Peyer's patch (tissue), 4 donors: Measurements from ENCODE around the gene VSTM4. TPM values are rescaled to one million over a fixed set of nuclear protein-coding genes. Genes with fewer than 3 reads are reported as not detected.

ENCODE experiments used
- DNase-seq, 3 donors: peaks; one replicate each; pipeline ENCODE4 v3.0.0-alpha.2; 2017 to 2019
- H3K27ac ChIP-seq, 4 donors: fragments of 200-600 bp; sonication (generic); one replicate each; pipeline ENCODE4 v1.5.1; 2016 to 2019
- H3K27me3 ChIP-seq, 2 donors: fragments of 200-600 bp; sonication (generic); one replicate each; pipeline ENCODE4 v1.5.1; 2019
- H3K36me3 ChIP-seq, 3 donors: fragments of 200-600 bp; sonication (generic); one replicate each; pipeline ENCODE4 v1.5.1; 2016 to 2019
- H3K4me1 ChIP-seq, 4 donors: fragments of 200-600 bp; sonication (generic); one replicate each; pipeline ENCODE4 v1.5.1; 2016 to 2019
- H3K4me3 ChIP-seq, 4 donors: fragments of 200-600 bp; sonication (generic); 1 replicate in 3 of 4; 2 replicates in 1 of 4; pipeline ENCODE4 v1.5.1; 2016 to 2019; ENCODE audit warnings: mild to moderate bottlenecking in 1 of 4
- H3K9me3 ChIP-seq, 4 donors: fragments of 200-600 bp; sonication (generic); one replicate each; pipeline ENCODE4 v1.5.1; 2016 to 2019; ENCODE audit warnings: mild to moderate bottlenecking in 1 of 4
- POLR2A ChIP-seq, 2 donors: fragments of 450-650 bp; IDR thresholded peaks; one replicate each; pipeline ENCODE4 v1.5.1; 2017; ENCODE audit warnings: antibody characterized with exemption in 2 of 2, mild to moderate bottlenecking in 2 of 2, moderate library complexity in 2 of 2
- total RNA-seq, 4 donors: library from RNA; depleted of rRNA; stranded (reverse); fragments of >200 nt; gene quantifications; one replicate each; pipeline ENCODE4 v1.1.0, GENCODE V29; 2016
- TF ChIP-seq, protein P1 (sequence below), 6 experiments: fragments of 450-650 bp in 4 of 6; fragments of 200-600 bp in 2 of 6; sonication (generic) in 1 of 6; IDR thresholded peaks; one replicate each; pipeline ENCODE4 v1.5.1; 2017 to 2019; ENCODE audit warnings: antibody characterized with exemption in 6 of 6, mild to moderate bottlenecking in 3 of 6, moderate library complexity in 1 of 6

The VSTM4 gene
- total RNA-seq, 4 donors from 2014 or later = 1.7 to 4.7 (median 3.8) TPM

DNA sequence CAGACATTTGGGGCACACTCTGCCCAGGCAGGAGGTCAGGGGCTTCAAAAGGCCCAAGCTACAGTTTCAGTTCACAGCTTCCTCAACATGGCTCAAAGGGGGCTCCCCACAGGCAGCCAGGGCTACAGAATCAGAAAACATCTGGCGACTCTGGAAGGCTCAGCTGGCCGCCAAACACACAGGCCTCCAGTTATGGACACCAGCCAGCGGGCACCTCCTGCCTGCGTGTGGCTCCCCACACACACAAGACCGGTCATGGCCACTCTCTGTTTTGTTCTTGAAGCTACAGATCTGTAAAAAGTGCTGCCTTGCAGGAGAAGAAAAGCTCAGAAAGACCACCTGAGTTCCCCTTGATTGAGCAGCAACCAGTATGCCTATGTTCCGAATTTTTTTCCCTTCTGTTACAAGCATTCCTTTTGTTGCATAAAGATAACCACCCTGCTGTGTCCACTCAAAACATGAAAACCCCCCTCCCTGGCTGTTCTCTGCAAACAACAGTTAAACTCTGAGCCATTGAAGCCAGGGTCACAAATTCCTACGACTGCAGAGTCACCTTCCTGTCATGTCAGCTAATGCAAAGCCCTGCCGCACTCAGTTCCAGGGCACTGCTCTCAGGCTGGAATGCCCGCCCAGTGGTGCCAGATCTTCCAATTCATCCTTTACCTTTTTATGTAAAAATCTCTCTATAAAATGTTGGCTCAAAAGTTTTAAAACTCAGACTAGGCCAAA, 33.6 kb downstream of the VSTM4 start:
- TF ChIP-seq, protein P1, sequence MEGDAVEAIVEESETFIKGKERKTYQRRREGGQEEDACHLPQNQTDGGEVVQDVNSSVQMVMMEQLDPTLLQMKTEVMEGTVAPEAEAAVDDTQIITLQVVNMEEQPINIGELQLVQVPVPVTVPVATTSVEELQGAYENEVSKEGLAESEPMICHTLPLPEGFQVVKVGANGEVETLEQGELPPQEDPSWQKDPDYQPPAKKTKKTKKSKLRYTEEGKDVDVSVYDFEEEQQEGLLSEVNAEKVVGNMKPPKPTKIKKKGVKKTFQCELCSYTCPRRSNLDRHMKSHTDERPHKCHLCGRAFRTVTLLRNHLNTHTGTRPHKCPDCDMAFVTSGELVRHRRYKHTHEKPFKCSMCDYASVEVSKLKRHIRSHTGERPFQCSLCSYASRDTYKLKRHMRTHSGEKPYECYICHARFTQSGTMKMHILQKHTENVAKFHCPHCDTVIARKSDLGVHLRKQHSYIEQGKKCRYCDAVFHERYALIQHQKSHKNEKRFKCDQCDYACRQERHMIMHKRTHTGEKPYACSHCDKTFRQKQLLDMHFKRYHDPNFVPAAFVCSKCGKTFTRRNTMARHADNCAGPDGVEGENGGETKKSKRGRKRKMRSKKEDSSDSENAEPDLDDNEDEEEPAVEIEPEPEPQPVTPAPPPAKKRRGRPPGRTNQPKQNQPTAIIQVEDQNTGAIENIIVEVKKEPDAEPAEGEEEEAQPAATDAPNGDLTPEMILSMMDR (IDR thresholded peaks at IDR 0.05) = no peak
- no peak for TF ChIP-seq POLR2A (IDR thresholded peaks at IDR 0.05)
- Histone ChIP-seq H3K36me3 (no peaks in the 10 kb centered on the region), H3K27me3 (no peaks in the 10 kb centered on the region), H3K4me1 (peaks cover 0 to 15% (median 0%) of the 10 kb centered on the region in 4 donors), H3K4me3 (no peak overlapping the region), H3K9me3 (no peaks in the 10 kb centered on the region), H3K27ac (peak overlapping the region in 1 of 4 donors; percentile 6)
- DNase-seq = no peak

DNA sequence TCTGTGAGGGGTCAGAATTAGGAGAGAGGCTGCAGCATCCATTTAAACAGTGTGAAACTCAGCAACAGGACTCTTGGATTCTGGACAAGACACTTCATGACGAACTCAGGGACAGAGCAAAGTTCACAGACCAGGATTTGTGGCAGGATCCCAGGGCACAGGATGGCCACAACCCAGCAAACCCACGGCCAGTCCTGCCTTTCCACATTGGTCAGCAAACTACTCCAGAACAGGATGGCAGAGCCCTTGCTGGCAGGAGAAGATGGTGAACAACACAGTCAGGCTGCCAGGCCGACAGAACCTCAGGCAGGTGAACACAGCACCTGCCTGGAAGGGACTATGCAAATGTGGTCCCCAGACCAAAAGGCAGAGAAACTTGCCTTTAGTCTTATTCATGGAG, 34.4 kb downstream of the VSTM4 start:
- DNase-seq = no peak
- peaks cover 0 to 15% (median 0%) of the 10 kb centered on the region in 4 donors for H3K4me1 ChIP-seq
- H3K27me3 ChIP-seq = no peaks in the 10 kb centered on the region
- no peaks in the 10 kb centered on the region for H3K9me3 ChIP-seq
- H3K4me3 ChIP-seq = no peak overlapping the region
- no peaks in the 10 kb centered on the region for H3K36me3 ChIP-seq
- TF ChIP-seq, protein P1 (IDR thresholded peaks at IDR 0.05) = no peak
- TF ChIP-seq POLR2A (IDR thresholded peaks at IDR 0.05) = no peak
- peak overlapping the region in 1 of 4 donors; percentile 6 for H3K27ac ChIP-seq

DNA sequence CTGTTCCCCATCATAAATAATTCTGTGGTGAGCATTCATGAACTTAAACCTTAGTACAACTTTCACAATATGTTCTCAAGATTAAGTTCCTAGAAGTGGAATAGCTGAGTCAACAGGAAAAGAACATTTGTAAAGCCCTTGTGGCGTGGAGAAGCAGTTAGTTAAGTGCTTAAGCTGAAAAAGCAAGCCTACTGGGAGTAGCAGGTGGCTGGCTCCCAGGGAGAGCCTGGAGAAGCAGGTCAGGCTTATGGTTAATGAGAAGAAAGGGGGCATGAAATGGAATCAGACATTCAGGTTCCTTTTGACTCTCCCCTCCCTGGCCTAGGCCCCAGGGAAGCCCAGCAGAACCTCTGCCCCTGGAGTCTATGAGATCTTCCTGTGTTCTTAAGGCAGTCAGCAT, 35.3 kb downstream of the VSTM4 start:
- no peak overlapping the region for H3K4me3 ChIP-seq
- H3K27me3 ChIP-seq = no peaks in the 10 kb centered on the region
- TF ChIP-seq POLR2A (IDR thresholded peaks at IDR 0.05) = no peak
- TF ChIP-seq, protein P1 (IDR thresholded peaks at IDR 0.05) = no peak
- no peaks in the 10 kb centered on the region for H3K36me3 ChIP-seq
- peaks cover 0 to 15% (median 0%) of the 10 kb centered on the region in 4 donors for H3K4me1 ChIP-seq
- DNase-seq = no peak
- peak overlapping the region in 2 of 4 donors; percentile 7 to 19 for H3K27ac ChIP-seq
- no peaks in the 10 kb centered on the region for H3K9me3 ChIP-seq

DNA sequence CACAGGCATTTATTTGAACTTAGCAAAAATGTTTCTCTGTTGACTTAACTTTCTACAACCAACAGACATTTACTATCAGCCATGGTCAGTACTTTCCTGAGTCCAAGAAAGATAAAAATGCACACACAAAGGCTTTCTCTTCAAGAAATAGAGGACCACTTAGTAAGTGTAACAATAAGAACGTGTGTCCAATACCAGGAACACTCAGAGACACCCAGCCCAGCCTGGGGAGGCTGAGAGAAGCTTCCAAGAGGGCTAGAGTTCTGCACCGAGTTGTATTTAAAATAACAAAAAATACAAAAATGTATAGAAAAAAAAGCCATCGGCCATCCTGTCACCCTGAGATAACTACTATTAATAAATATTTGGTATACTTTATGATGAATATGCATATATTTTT, 35.8 kb downstream of the VSTM4 start:
- no peak overlapping the region for H3K4me3 ChIP-seq
- no peak for TF ChIP-seq POLR2A (IDR thresholded peaks at IDR 0.05)
- TF ChIP-seq, protein P1 (IDR thresholded peaks at IDR 0.05) = no peak
- no peaks in the 10 kb centered on the region for H3K27me3 ChIP-seq
- H3K36me3 ChIP-seq = no peaks in the 10 kb centered on the region
- H3K27ac ChIP-seq = no peak overlapping the region
- no peaks in the 10 kb centered on the region for H3K9me3 ChIP-seq
- no peak for DNase-seq
- H3K4me1 ChIP-seq = peaks cover 0 to 15% (median 0%) of the 10 kb centered on the region in 4 donors

DNA sequence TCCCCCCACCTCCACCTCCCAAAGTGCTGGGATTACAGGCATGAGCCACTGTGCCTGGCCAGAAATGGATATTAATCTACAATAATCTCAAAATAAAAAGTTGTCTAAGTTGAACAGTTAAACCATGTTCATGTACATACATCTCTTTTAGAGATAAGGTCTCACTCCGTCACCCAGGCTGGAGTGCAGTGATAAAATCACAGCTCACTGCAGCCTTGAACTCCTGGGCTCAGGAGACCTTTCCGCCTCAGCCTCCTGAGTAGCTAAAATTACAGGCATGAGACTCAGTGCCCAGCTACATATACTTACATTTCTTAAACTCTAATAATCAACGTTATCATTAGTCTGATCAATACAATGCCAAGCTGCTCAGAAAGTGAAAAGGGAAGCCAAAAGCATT, 36.2 kb downstream of the VSTM4 start:
- Histone ChIP-seq H3K27me3 (no peaks in the 10 kb centered on the region), H3K27ac (no peak overlapping the region), H3K9me3 (no peaks in the 10 kb centered on the region), H3K36me3 (no peaks in the 10 kb centered on the region), H3K4me3 (no peak overlapping the region), H3K4me1 (peaks cover 0 to 15% (median 0%) of the 10 kb centered on the region in 4 donors)
- DNase-seq = no peak
- TF ChIP-seq, protein P1 (IDR thresholded peaks at IDR 0.05) = no peak
- TF ChIP-seq POLR2A (IDR thresholded peaks at IDR 0.05) = no peak
